K562 (cell line): ENCODE results near the gene PIK3CG. TPM values are rescaled to one million over a fixed set of nuclear protein-coding genes. Genes with fewer than 3 reads are reported as not detected.

Experiments used
- ELF1 ChIP-seq: fragments of 200-800 bp; sonication (Bioruptor generic); IDR thresholded peaks from 2 replicates; pipeline ENCODE4 v1.6.1; 2016; ENCODE audit warnings: missing genetic modification characterization, missing compliant biosample characterization
- JUN ChIP-seq, 2 experiments: sonication (generic) in 1 of 2; formaldehyde crosslinking in 1 of 2; IDR thresholded peaks; 2 replicates each; pipeline versions ENCODE4 v1.6.1 to v1.8.0; 2012 to 2022; ENCODE audit warnings: borderline replicate concordance in 2 of 2, mild to moderate bottlenecking in 2 of 2, improper control_type of control experiment in 1 of 2, low read depth in 1 of 2, low read length in 1 of 2, missing genetic modification reagents in 1 of 2
- MEF2A ChIP-seq: IDR thresholded peaks from 2 replicates; pipeline ENCODE4 v1.6.1; 2011; ENCODE audit warnings: low read depth, mild to moderate bottlenecking, low read length, moderate library complexity; ENCODE audit not compliant: control insufficient read depth
- PML ChIP-seq: IDR thresholded peaks from 2 replicates; pipeline ENCODE4 v1.6.1; 2012; ENCODE audit warnings: low read length, inconsistent platforms
- SMARCA5 ChIP-seq: fragments of 450-650 bp; IDR thresholded peaks from 2 replicates; pipeline ENCODE4 v1.6.1; 2016
- ZNF143 ChIP-seq: sonication (generic); formaldehyde crosslinking; IDR thresholded peaks from 2 replicates; pipeline ENCODE4 v1.9.0; 2022; ENCODE audit warnings: mild to moderate bottlenecking, missing genetic modification reagents
- ZNF165 ChIP-seq: fragments of 250-450 bp; sonication (Bioruptor Pico); IDR thresholded peaks from 2 replicates; pipeline ENCODE4 v1.4.0; 2020; ENCODE audit warnings: borderline replicate concordance
- ZNF384 ChIP-seq: IDR thresholded peaks from 2 replicates; pipeline ENCODE4 v1.6.1; 2012; ENCODE audit warnings: low read depth, low read length, improper control_type of control experiment
- polyA plus RNA-seq, 8 experiments: library from polyadenylated mRNA; depleted of rRNA in 4 of 8; stranded (reverse) in 5 of 8; unstranded in 3 of 8; fragments of >200 nt; fragmentation: Nextera tagmentation in 2 of 8; fragmentation: Illumina TruSeq in 1 of 8; extraction: Ambion mirVana in 2 of 8; extraction: Trizol in 1 of 8; gene quantifications; 2 replicates each; pipeline versions ENCODE4 v1.2.1 to v1.2.3, GENCODE V29; 2011 to 2014; ENCODE audit warnings: inconsistent platforms in 1 of 8, missing spikeins in 1 of 8
- total RNA-seq, 7 experiments: library from RNA; depleted of rRNA in 6 of 7; stranded (reverse); fragments of >200 nt in 6 of 7; fragmentation: Illumina TruSeq in 2 of 7; extraction: Trizol in 2 of 7; gene quantifications; 2 replicates each; pipeline versions ENCODE4 v1.2.1 to v1.2.3, GENCODE V29; 2011 to 2021; ENCODE audit warnings: low replicate concordance in 1 of 7
- TF ChIP-seq, protein P1 (sequence below): fragments of 250-450 bp; sonication (Bioruptor Pico); IDR thresholded peaks from 2 replicates; pipeline ENCODE4 v1.4.0; 2020
- TF ChIP-seq, protein P2 (sequence below): fragments of 200-600 bp; sonication (generic); IDR thresholded peaks from one replicate; pipeline ENCODE4 v1.6.1; 2012; ENCODE audit warnings: mild to moderate bottlenecking, low read depth, low read length, inconsistent platforms
- TF ChIP-seq, protein P3 (sequence below): fragments of 250-450 bp; sonication (Bioruptor Pico); IDR thresholded peaks from 2 replicates; pipeline ENCODE4 v1.8.0; 2021; ENCODE audit warnings: moderate library complexity, mild to moderate bottlenecking, inconsistent platforms

PIK3CG gene
- total and polyA plus RNA-seq, 9 of the 15 experiments (the other 6 are each of a cell fraction or from before 2014, with no cell fraction given) = 5.3 to 42.5 (median 29.0) TPM

DNA sequence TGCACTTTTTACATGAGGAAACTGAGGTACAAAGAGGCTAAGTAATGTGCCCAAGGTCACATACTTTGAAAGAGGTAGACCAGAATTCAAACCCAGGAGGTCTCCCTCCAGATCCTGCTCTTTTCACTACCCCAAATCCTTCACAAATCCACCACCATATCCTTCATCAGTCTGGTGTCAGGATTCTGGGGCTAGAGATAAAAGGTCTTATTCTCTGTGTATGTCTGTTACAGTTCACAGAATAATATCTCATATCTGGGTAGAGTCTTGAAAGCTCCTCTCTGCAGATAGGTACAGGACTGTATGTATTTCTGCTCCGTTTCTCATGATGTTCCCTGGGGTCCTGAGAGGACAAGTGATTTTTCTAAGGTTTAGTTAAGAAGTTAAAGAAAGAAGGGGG, 4.9 kb downstream of the PIK3CG start (continued):
- TF ChIP-seq, protein P1, sequence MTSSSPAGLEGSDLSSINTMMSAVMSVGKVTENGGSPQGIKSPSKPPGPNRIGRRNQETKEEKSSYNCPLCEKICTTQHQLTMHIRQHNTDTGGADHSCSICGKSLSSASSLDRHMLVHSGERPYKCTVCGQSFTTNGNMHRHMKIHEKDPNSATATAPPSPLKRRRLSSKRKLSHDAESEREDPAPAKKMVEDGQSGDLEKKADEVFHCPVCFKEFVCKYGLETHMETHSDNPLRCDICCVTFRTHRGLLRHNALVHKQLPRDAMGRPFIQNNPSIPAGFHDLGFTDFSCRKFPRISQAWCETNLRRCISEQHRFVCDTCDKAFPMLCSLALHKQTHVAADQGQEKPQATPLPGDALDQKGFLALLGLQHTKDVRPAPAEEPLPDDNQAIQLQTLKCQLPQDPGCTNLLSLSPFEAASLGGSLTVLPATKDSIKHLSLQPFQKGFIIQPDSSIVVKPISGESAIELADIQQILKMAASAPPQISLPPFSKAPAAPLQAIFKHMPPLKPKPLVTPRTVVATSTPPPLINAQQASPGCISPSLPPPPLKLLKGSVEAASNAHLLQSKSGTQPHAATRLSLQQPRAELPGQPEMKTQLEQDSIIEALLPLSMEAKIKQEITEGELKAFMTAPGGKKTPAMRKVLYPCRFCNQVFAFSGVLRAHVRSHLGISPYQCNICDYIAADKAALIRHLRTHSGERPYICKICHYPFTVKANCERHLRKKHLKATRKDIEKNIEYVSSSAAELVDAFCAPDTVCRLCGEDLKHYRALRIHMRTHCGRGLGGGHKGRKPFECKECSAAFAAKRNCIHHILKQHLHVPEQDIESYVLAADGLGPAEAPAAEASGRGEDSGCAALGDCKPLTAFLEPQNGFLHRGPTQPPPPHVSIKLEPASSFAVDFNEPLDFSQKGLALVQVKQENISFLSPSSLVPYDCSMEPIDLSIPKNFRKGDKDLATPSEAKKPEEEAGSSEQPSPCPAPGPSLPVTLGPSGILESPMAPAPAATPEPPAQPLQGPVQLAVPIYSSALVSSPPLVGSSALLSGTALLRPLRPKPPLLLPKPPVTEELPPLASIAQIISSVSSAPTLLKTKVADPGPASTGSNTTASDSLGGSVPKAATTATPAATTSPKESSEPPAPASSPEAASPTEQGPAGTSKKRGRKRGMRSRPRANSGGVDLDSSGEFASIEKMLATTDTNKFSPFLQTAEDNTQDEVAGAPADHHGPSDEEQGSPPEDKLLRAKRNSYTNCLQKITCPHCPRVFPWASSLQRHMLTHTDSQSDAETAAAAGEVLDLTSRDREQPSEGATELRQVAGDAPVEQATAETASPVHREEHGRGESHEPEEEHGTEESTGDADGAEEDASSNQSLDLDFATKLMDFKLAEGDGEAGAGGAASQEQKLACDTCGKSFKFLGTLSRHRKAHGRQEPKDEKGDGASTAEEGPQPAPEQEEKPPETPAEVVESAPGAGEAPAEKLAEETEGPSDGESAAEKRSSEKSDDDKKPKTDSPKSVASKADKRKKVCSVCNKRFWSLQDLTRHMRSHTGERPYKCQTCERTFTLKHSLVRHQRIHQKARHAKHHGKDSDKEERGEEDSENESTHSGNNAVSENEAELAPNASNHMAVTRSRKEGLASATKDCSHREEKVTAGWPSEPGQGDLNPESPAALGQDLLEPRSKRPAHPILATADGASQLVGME (CRISPR knock-in tag) = no peak
- no peak for TF ChIP-seq JUN (IDR thresholded peaks at IDR 0.05; ENCODE audit: borderline replicate concordance, low read depth, low read length)
- TF ChIP-seq JUN (CRISPR knock-in tag; IDR thresholded peaks at IDR 0.05; ENCODE audit: borderline replicate concordance) = no peak
- TF ChIP-seq ZNF165 = no peak
- TF ChIP-seq SMARCA5 = no peak
- TF ChIP-seq, protein P2, sequence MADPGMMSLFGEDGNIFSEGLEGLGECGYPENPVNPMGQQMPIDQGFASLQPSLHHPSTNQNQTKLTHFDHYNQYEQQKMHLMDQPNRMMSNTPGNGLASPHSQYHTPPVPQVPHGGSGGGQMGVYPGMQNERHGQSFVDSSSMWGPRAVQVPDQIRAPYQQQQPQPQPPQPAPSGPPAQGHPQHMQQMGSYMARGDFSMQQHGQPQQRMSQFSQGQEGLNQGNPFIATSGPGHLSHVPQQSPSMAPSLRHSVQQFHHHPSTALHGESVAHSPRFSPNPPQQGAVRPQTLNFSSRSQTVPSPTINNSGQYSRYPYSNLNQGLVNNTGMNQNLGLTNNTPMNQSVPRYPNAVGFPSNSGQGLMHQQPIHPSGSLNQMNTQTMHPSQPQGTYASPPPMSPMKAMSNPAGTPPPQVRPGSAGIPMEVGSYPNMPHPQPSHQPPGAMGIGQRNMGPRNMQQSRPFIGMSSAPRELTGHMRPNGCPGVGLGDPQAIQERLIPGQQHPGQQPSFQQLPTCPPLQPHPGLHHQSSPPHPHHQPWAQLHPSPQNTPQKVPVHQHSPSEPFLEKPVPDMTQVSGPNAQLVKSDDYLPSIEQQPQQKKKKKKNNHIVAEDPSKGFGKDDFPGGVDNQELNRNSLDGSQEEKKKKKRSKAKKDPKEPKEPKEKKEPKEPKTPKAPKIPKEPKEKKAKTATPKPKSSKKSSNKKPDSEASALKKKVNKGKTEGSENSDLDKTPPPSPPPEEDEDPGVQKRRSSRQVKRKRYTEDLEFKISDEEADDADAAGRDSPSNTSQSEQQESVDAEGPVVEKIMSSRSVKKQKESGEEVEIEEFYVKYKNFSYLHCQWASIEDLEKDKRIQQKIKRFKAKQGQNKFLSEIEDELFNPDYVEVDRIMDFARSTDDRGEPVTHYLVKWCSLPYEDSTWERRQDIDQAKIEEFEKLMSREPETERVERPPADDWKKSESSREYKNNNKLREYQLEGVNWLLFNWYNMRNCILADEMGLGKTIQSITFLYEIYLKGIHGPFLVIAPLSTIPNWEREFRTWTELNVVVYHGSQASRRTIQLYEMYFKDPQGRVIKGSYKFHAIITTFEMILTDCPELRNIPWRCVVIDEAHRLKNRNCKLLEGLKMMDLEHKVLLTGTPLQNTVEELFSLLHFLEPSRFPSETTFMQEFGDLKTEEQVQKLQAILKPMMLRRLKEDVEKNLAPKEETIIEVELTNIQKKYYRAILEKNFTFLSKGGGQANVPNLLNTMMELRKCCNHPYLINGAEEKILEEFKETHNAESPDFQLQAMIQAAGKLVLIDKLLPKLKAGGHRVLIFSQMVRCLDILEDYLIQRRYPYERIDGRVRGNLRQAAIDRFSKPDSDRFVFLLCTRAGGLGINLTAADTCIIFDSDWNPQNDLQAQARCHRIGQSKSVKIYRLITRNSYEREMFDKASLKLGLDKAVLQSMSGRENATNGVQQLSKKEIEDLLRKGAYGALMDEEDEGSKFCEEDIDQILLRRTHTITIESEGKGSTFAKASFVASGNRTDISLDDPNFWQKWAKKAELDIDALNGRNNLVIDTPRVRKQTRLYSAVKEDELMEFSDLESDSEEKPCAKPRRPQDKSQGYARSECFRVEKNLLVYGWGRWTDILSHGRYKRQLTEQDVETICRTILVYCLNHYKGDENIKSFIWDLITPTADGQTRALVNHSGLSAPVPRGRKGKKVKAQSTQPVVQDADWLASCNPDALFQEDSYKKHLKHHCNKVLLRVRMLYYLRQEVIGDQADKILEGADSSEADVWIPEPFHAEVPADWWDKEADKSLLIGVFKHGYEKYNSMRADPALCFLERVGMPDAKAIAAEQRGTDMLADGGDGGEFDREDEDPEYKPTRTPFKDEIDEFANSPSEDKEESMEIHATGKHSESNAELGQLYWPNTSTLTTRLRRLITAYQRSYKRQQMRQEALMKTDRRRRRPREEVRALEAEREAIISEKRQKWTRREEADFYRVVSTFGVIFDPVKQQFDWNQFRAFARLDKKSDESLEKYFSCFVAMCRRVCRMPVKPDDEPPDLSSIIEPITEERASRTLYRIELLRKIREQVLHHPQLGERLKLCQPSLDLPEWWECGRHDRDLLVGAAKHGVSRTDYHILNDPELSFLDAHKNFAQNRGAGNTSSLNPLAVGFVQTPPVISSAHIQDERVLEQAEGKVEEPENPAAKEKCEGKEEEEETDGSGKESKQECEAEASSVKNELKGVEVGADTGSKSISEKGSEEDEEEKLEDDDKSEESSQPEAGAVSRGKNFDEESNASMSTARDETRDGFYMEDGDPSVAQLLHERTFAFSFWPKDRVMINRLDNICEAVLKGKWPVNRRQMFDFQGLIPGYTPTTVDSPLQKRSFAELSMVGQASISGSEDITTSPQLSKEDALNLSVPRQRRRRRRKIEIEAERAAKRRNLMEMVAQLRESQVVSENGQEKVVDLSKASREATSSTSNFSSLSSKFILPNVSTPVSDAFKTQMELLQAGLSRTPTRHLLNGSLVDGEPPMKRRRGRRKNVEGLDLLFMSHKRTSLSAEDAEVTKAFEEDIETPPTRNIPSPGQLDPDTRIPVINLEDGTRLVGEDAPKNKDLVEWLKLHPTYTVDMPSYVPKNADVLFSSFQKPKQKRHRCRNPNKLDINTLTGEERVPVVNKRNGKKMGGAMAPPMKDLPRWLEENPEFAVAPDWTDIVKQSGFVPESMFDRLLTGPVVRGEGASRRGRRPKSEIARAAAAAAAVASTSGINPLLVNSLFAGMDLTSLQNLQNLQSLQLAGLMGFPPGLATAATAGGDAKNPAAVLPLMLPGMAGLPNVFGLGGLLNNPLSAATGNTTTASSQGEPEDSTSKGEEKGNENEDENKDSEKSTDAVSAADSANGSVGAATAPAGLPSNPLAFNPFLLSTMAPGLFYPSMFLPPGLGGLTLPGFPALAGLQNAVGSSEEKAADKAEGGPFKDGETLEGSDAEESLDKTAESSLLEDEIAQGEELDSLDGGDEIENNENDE = no peak
- no peak for TF ChIP-seq ZNF384
- 0 out of 2 replicates have a peak, but pooled peaks have one; percentile 16 for TF ChIP-seq PML
- TF ChIP-seq ELF1 (tag) = no peak
- no peak for TF ChIP-seq MEF2A
- TF ChIP-seq ZNF143 (CRISPR knock-in tag) = no peak
- TF ChIP-seq, protein P3, sequence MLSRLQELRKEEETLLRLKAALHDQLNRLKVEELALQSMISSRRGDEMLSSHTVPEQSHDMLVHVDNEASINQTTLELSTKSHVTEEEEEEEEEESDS = no peak
